Brain microvascular endothelial cell (primary cell): ENCODE results near the gene NFYA.

ENCODE experiments used
- DNase-seq: peaks from one replicate; pipeline ENCODE4 v3.0.0-alpha.2; 2020
- H3K27ac ChIP-seq: fragments of 250-450 bp; sonication (Bioruptor Pico); 2 replicates; pipeline ENCODE4 v1.5.1; 2020; ENCODE audit warnings: mild to moderate bottlenecking, moderate library complexity
- H3K27me3 ChIP-seq: fragments of 250-450 bp; sonication (Bioruptor Pico); replicated peaks from 2 replicates; pipeline ENCODE4 v1.5.1; 2020; ENCODE audit warnings: mild to moderate bottlenecking
- H3K36me3 ChIP-seq: fragments of 250-450 bp; sonication (Bioruptor Pico); replicated peaks from 2 replicates; pipeline ENCODE4 v1.5.1; 2020; ENCODE audit warnings: mild to moderate bottlenecking
- H3K4me3 ChIP-seq: 2 replicates; pipeline ENCODE4 v1.5.1; 2011; ENCODE audit warnings: low read depth, mild to moderate bottlenecking, control low read depth, low read length, moderate library complexity
- in situ Hi-C: cut with HindIII; loops from 2 replicates; pipeline ENCODE4 v1.10.0; 2017; ENCODE audit warnings: low sequenced_read_pairs, low pct_ligation_motif_present
- TF ChIP-seq, protein P1 (sequence below): IDR thresholded peaks from 2 replicates; pipeline ENCODE4 v1.5.1; 2011; ENCODE audit warnings: low read depth, mild to moderate bottlenecking, moderate library complexity, low read length, control low read depth, inconsistent platforms; ENCODE audit errors: missing control alignments

NFYA gene

DNA sequence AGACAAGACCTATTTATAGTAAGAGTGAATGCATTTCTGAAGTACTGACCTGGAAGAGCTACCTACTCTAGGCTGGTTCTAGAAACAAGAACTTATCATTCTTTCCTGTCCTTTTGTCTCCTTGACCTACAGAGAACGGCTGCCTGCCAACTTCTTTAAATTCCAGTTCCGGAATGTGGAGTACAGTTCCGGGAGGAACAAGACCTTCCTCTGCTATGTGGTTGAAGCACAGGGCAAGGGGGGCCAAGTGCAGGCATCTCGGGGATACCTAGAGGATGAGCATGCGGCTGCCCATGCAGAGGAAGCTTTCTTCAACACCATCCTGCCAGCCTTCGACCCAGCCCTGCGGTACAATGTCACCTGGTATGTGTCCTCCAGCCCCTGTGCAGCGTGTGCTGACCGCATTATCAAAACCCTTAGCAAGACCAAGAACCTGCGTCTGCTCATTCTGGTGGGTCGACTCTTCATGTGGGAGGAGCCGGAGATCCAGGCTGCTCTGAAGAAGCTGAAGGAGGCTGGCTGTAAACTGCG lies 11.5 kb upstream of the NFYA start:
- Histone ChIP-seq H3K36me3 (no peaks in the 10 kb centered on the region), H3K27me3 (no peaks in the 10 kb centered on the region), H3K27ac (no peak overlapping the region), H3K4me3 (no peak overlapping the region)
- TF ChIP-seq, protein P1, sequence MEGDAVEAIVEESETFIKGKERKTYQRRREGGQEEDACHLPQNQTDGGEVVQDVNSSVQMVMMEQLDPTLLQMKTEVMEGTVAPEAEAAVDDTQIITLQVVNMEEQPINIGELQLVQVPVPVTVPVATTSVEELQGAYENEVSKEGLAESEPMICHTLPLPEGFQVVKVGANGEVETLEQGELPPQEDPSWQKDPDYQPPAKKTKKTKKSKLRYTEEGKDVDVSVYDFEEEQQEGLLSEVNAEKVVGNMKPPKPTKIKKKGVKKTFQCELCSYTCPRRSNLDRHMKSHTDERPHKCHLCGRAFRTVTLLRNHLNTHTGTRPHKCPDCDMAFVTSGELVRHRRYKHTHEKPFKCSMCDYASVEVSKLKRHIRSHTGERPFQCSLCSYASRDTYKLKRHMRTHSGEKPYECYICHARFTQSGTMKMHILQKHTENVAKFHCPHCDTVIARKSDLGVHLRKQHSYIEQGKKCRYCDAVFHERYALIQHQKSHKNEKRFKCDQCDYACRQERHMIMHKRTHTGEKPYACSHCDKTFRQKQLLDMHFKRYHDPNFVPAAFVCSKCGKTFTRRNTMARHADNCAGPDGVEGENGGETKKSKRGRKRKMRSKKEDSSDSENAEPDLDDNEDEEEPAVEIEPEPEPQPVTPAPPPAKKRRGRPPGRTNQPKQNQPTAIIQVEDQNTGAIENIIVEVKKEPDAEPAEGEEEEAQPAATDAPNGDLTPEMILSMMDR, result no peak
- no peak for DNase-seq
- in situ Hi-C loops, result no loop called here

DNA sequence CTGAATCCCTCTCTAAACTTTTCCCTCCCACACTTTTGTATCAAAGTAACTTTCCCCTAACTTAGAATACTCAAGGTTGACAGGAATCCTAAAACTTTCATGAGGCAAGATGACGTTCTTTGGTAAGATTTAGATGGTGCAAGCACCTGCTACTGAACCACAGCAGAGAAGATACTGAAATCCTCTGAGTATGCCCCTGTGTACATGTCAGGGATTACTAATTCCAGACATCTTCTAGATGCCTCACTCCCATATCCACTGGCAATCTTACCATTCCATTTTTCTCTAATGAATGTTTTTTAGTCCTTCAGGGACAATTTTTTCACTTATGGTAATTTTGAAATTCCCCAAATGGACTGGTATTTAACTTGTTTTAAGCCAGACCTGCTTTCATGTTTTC lies 10.7 kb upstream of the NFYA start:
- no peaks in the 10 kb centered on the region for H3K27me3 ChIP-seq
- DNase-seq, result no peak
- H3K4me3 ChIP-seq, result no peak overlapping the region
- TF ChIP-seq, protein P1, result no peak
- no peak overlapping the region for H3K27ac ChIP-seq
- in situ Hi-C loops, result no loop called here
- H3K36me3 ChIP-seq, result no peaks in the 10 kb centered on the region

DNA sequence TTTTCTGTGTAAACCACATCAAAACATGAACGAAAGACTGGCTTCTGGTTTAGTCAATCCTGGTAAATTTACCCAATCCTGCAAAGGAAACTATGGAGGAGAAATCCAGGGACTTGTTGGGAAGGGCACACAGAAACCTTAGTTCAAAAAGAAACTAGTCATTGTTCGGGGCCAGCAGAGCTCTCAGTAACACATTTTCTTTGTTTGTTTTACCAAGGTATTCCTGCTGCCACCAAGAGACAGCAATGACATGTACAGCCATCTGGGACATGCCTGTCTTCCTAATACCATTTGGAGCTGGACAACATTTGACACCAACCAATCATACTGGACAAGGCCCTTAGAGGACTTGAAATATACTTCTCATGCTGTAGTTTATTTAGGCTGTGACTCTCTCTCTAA lies 8.9 kb upstream of the NFYA start:
- Histone ChIP-seq H3K36me3 (no peaks in the 10 kb centered on the region), H3K27ac (no peak overlapping the region), H3K4me3 (no peak overlapping the region), H3K27me3 (no peaks in the 10 kb centered on the region)
- TF ChIP-seq, protein P1, result no peak
- in situ Hi-C loops, result no loop called here
- DNase-seq, result no peak

DNA sequence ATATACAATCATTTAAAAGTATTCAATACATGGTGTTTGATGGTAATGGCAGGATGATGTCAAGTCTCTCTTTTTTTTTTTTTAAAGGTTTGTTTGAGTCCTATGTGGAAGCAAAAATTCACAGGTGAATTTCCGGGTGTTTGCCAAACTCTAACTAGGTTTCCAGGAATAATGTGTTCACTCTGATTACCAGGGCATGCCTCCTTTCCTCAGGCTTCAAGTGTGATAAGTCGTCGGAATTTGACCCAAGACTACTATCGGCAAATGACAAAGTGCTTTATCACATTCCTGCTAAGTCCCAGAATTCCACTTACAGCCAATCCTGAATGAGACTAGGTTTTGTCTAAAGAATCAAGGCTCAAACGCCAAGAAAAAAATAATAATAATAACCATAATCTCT lies 7.9 kb upstream of the NFYA start:
- Histone ChIP-seq H3K27me3 (no peaks in the 10 kb centered on the region), H3K4me3 (no peak overlapping the region), H3K27ac (no peak overlapping the region), H3K36me3 (no peaks in the 10 kb centered on the region)
- no peak for DNase-seq
- TF ChIP-seq, protein P1, result no peak
- in situ Hi-C loops, result no loop called here

DNA sequence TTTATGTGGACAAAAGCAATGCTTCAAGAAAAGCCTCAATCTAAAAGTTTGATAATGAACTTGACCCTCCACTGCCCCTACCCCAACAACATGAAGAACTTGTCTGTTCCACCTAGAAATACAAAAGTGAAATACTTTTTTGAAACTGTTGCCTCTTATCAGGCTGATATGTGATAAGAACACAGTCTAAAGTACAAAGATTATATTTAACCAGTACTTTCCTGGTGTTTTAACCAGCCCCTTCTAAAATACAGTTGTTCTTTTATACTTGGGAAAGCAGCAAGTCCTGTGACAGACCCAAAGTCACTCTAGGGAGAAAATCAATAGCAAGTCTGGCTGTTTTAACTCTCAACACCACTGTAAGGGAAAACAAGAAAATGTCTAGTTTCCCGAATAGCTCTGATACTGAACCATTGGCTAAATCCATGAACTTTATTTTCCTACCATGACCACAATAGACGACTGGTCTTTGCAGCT lies 7.2 kb upstream of the NFYA start:
- no peak overlapping the region for H3K27ac ChIP-seq
- H3K27me3 ChIP-seq, result no peaks in the 10 kb centered on the region
- in situ Hi-C loops, result no loop called here
- TF ChIP-seq, protein P1, result no peak
- H3K4me3 ChIP-seq, result no peak overlapping the region
- no peak for DNase-seq
- H3K36me3 ChIP-seq, result no peaks in the 10 kb centered on the region

DNA sequence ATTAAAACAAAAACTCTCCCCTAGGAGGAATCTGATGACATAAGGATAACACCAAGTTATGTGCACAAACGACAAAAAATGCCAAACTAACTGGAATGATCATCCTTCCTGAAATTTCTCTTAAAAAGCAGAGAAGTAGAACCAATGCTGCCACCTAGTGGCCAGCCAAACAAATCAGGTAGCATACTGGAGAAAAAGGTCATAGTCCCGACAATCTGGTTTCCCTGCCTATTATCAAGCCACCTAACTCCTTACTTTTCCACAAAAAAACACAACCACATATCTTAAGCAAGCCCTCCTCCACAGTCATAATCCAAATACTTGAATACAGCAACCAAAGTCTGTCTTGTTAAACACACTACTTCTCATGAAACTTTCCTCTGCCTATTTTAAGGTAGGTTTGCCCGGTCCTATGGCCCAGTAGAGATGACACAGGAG lies 5.9 kb upstream of the NFYA start:
- Histone ChIP-seq H3K27ac (no peak overlapping the region), H3K4me3 (no peak overlapping the region), H3K27me3 (no peaks in the 10 kb centered on the region), H3K36me3 (no peaks in the 10 kb centered on the region)
- DNase-seq, result peak; percentile 64
- in situ Hi-C loops, result no loop called here
- TF ChIP-seq, protein P1, result peak; percentile 81
